Measurements from ENCODE around the gene GNLY.

GRCh38 chr2:85722519-85722918 is 28.4 kb downstream of the GNLY start:
- TF ChIP-seq RFX5 (IDR thresholded peaks at IDR 0.05; ENCODE audit: low read depth, low read length) (no peak), RCOR1 (IDR thresholded peaks at IDR 0.05; ENCODE audit: insufficient replicate concordance, low read length) (no peak), POLR2A (IDR thresholded peaks at IDR 0.05; ENCODE audit: low read depth, low read length) (no peak), CTCF (conservative IDR thresholded peaks at IDR 0.05; ENCODE audit: low read depth, low read length) (no peak), MAFK (IDR thresholded peaks at IDR 0.05; ENCODE audit: low read depth, low read length) (no peak), FOS (IDR thresholded peaks at IDR 0.05; ENCODE audit: low read depth, low read length) (no peak), CHD1 (IDR thresholded peaks at IDR 0.05; ENCODE audit: low read depth, low read length) (no peak)

Measured in IMR-90 (cell line).